GM12872 (cell line): ENCODE results near the gene DONSON.

ENCODE experiments used
- TF ChIP-seq, protein P1 (sequence below): IDR thresholded peaks from 3 replicates; pipeline ENCODE4 v1.5.1; 2011; ENCODE audit warnings: low read depth, mild to moderate bottlenecking, low read length, moderate library complexity; ENCODE audit not compliant: insufficient read depth

Gene DONSON

DNA sequence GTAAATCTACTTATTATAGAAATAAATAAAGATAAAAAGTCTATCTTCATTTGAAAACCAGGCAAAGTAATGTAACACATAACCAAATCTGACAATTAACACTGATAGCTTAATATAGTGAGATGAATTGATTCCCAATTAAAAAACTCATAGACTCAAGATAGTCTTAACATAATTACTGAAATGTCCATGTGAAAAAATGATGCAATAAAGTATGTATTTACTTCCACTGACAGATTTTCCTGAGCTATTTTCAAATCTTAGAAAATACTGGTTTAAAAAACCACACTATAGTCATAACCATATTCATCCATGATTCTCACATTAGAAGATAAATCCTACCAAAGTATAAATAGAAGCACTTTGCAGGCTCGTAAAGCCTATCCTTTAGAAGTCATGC, 9.6 kb upstream of the DONSON start:
- TF ChIP-seq, protein P1, sequence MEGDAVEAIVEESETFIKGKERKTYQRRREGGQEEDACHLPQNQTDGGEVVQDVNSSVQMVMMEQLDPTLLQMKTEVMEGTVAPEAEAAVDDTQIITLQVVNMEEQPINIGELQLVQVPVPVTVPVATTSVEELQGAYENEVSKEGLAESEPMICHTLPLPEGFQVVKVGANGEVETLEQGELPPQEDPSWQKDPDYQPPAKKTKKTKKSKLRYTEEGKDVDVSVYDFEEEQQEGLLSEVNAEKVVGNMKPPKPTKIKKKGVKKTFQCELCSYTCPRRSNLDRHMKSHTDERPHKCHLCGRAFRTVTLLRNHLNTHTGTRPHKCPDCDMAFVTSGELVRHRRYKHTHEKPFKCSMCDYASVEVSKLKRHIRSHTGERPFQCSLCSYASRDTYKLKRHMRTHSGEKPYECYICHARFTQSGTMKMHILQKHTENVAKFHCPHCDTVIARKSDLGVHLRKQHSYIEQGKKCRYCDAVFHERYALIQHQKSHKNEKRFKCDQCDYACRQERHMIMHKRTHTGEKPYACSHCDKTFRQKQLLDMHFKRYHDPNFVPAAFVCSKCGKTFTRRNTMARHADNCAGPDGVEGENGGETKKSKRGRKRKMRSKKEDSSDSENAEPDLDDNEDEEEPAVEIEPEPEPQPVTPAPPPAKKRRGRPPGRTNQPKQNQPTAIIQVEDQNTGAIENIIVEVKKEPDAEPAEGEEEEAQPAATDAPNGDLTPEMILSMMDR: no peak

DNA sequence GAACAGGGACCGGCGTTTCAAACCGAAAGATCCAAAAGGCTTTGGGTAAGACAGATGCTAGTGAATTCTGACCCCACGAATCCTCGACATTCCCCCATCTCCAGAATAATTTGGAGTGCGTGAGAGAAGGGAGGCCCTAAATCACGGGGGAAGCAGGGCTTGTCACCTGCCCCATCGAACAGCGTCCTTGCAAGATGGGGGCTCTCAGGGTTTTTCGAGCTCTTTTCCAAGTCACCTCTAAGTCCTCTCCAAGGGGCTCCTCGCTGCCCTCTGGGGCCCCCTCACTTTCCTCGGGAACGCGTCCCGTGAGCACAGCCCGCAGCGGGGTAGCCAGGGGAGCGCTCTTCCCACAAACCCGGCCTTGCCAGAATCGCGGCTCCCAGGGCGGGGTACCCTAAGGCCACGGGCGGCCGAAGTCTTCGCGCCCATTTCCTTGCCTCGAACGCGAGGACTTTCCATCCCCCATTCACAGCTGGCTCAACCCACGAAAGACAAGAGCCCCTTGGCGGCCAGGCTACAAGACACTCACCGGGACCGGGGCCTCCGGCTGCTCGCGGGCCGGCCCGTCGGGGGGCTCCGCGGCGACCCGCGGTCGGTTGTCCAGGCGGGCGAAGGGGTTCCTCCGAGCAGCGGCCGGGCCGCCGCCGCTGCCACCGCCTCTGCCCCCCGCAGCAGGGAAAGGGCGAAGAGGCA, 546 bp downstream of the DONSON start:
- TF ChIP-seq, protein P1: no peak

DNA sequence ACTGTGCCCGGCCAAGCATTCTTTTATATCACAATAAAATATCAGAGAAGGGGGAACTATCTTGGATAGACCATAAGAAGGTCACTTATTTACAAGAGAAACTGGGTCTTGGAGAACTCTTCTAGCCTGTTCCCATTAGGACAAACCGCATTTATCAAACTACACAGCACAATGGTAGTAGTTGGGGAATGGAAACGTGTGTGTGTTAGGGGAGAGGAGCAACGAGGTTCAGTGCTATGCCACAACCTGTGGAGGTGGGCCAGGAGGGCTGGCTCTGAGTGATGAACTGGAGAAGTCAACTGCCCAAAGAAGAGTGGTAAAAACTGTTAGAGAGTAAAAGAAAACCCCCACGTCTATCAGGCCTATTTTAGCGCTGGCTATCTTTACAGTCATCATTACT, 1.6 kb downstream of the DONSON start:
- TF ChIP-seq, protein P1: no peak

DNA sequence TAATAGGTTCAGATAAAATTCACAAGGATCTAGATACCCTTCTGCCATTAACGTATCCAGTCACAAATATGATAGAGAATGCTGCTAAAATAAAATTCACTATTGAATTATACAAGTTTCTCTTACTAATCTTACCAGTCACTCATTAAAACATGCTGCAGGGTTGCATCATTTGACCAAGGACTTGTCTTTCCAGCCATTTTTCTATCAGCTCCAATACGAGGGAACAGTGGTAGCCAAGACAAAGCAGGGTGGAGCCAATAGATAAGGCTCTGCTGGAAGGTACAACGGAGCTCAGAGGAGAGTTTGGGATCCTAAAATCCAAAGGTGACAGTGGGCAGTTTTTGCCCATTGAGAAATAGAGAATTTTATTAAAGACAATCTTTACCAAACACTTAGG, 4.0 kb downstream of the DONSON start:
- TF ChIP-seq, protein P1: no peak

DNA sequence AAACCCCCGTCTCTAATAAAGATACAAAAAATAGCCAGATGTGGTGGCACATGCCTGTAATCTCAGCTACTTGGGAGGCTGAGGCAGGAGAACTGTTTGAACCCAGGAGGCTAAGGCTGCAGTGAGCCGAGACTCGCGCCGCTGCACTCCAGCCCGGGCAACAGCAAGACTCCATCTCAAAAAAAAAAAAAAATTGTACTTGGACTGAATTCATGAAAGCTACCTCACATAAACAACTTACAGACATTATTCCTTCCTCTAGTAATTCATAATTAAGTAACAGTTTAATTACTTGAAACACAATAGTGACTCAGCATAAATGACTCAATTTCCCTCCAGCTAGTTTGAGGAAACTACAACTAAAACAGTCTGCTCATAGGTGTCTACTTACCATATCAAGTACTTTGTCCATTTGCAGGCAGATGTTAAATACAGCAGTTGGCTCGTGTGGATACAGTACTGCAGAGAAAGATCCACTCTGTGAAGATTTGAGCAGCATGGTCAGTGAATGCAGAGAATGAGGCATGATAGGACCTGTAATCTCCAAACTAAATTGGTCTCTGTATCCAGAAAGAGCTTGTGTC, 9.4 kb downstream of the DONSON start:
- TF ChIP-seq, protein P1: no peak

DNA sequence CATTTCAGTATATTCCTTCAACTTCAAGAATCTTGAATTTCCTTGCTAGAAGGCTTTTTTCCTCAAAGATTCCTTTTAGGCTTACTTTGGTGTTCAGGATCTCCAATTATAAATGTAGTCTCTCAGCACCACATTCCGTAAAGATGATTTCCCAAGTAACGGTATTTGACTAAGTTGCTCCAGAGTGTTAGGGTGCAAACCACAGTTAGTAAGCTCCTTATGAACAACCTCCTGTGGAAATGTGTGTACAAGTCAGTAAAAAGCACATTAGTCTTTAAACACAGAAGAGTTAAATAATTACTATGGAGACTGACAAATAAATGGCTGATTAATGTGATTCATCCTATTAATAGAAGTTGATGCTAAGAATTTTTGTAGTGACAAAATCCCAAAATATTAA, 10.3 kb downstream of the DONSON start:
- TF ChIP-seq, protein P1: no peak

DNA sequence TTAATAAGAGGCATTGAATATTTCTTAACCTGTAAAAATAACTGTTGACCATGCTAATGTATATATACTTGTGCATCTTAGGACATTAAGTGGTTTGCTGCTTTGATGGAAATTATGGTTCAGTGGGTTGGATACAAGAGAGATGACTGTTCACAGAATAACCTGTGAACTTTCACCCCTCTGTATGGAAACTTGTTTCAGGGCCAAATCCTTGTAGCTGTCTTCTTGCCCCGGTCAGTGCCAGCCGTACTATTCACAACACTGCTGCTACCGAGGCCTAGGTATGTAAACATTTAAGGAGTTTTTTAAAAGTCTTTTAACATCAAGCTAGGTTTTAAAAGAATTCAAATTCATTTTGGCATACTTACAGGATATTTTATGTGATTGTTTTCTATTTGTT, 16.1 kb downstream of the DONSON start:
- TF ChIP-seq, protein P1: no peak
